HG02970 (cell line): Measurements from ENCODE around the gene RPL38.

Experiments
- ATAC-seq: cut with Tn5 transposase; IDR thresholded peaks from one replicate; pipeline ENCODE4 v1.9.1; 2021; ENCODE audit warnings: mild to moderate bottlenecking, moderate library complexity, moderate number of reproducible peaks; ENCODE audit not compliant: unreplicated experiment, low FRiP score

Gene RPL38

GRCh38 chr17:74223901-74224300 is 20.4 kb downstream of the RPL38 start:
- ATAC-seq, result no peak

GRCh38 chr17:74224959-74225725 is 21.7 kb downstream of the RPL38 start:
- no peak for ATAC-seq

- no peak for ATAC-seq
Observed at GRCh38 chr17:74226252-74226651, 22.8 kb downstream of the RPL38 start.

- ATAC-seq, result no peak
Observed at GRCh38 chr17:74227271-74228080, 24.0 kb downstream of the RPL38 start.

- ATAC-seq, result no peak
Observed at GRCh38 chr17:74228306-74228978, 25.0 kb downstream of the RPL38 start.

GRCh38 chr17:74230896-74231295 is 27.4 kb downstream of the RPL38 start:
- ATAC-seq, result no peak

GRCh38 chr17:74231928-74232907 is 28.7 kb downstream of the RPL38 start:
- ATAC-seq, result no peak

GRCh38 chr17:74233937-74234336 is 30.5 kb downstream of the RPL38 start:
- ATAC-seq, result no peak

- no peak for ATAC-seq
Observed at GRCh38 chr17:74234486-74234885, 31.0 kb downstream of the RPL38 start.

GRCh38 chr17:74235040-74235581 is 31.6 kb downstream of the RPL38 start:
- no peak for ATAC-seq

- no peak for ATAC-seq
Observed at GRCh38 chr17:74235911-74236371, 32.5 kb downstream of the RPL38 start.

GRCh38 chr17:74237321-74237720 is 33.8 kb downstream of the RPL38 start:
- ATAC-seq, result no peak

- ATAC-seq, result no peak
Observed at GRCh38 chr17:74239172-74239571, 35.7 kb downstream of the RPL38 start.

- no peak for ATAC-seq
Observed at GRCh38 chr17:74240618-74241205, 37.2 kb downstream of the RPL38 start.

GRCh38 chr17:74241431-74241830 is 38.0 kb downstream of the RPL38 start:
- ATAC-seq, result no peak

- ATAC-seq, result no peak
Observed at GRCh38 chr17:74241847-74242246, 38.4 kb downstream of the RPL38 start.

GRCh38 chr17:74243013-74243755 is 39.7 kb downstream of the RPL38 start:
- no peak for ATAC-seq

- ATAC-seq, result no peak
Observed at GRCh38 chr17:74244128-74244527, 40.6 kb downstream of the RPL38 start.

GRCh38 chr17:74244548-74244947 is 41.1 kb downstream of the RPL38 start:
- no peak for ATAC-seq
